Neuronal stem cell (in vitro differentiated cells): ENCODE measurements around the gene CRYBB1.

Source experiments
- DNase-seq: peaks from one replicate; pipeline ENCODE4 v3.0.0-alpha.2; 2013; ENCODE audit warnings: low spot score
- H2AFZ ChIP-seq: one replicate; pipeline ENCODE4 v1.6.1; 2013; ENCODE audit warnings: mild to moderate bottlenecking, low read length, inconsistent platforms
- H2AK5ac ChIP-seq: 2 replicates; pipeline ENCODE4 v1.6.1; 2013; ENCODE audit warnings: low read depth, mild to moderate bottlenecking, inconsistent platforms, low read length, moderate library complexity, mixed read lengths
- H2BK120ac ChIP-seq: 2 replicates; pipeline ENCODE4 v1.6.1; 2013; ENCODE audit warnings: low read depth, mild to moderate bottlenecking, inconsistent platforms, low read length, moderate library complexity, mixed read lengths
- H2BK12ac ChIP-seq: one replicate; pipeline ENCODE4 v1.6.1; 2013; ENCODE audit warnings: low read length, inconsistent platforms
- H2BK15ac ChIP-seq: 2 replicates; pipeline ENCODE4 v1.6.1; 2013; ENCODE audit warnings: mild to moderate bottlenecking, low read length, inconsistent platforms, mixed read lengths
- H2BK5ac ChIP-seq: one replicate; pipeline ENCODE4 v1.6.1; 2013; ENCODE audit warnings: inconsistent platforms, mild to moderate bottlenecking, low read length, moderate library complexity
- H3K14ac ChIP-seq: one replicate; pipeline ENCODE4 v1.6.1; 2013; ENCODE audit warnings: low read length, inconsistent platforms
- H3K18ac ChIP-seq: 2 replicates; pipeline ENCODE4 v1.6.1; 2013; ENCODE audit warnings: low read length, inconsistent platforms
- H3K23ac ChIP-seq: 2 replicates; pipeline ENCODE4 v1.6.1; 2013; ENCODE audit warnings: low read depth, mild to moderate bottlenecking, mixed read lengths, low read length, inconsistent platforms; ENCODE audit not compliant: poor library complexity
- H3K27ac ChIP-seq: replicated peaks from 3 replicates; pipeline ENCODE4 v1.5.1; 2013; ENCODE audit warnings: low read length, inconsistent platforms
- H3K27me3 ChIP-seq, 3 experiments: 2 replicates each; pipeline ENCODE4 v1.6.1; 2013; ENCODE audit warnings: low read length in 3 of 3, mild to moderate bottlenecking in 2 of 3, inconsistent platforms in 1 of 3, low read depth in 1 of 3, mixed read lengths in 1 of 3, moderate library complexity in 1 of 3; ENCODE audit not compliant: control insufficient read depth in 3 of 3, insufficient read depth in 3 of 3
- H3K36me3 ChIP-seq, 2 donors: replicated peaks in 1 of 2; 2 replicates each; pipeline ENCODE4 v1.6.1; 2013; ENCODE audit warnings: low read length in 2 of 2; ENCODE audit not compliant: control insufficient read depth in 2 of 2, insufficient read depth in 2 of 2
- H3K4ac ChIP-seq: 2 replicates; pipeline ENCODE4 v1.6.1; 2013; ENCODE audit warnings: inconsistent platforms, mild to moderate bottlenecking, low read length, moderate library complexity
- H3K4me1 ChIP-seq, 2 donors: 1 replicate in 1 of 2; 2 replicates in 1 of 2; pipeline ENCODE4 v1.6.1; 2013; ENCODE audit warnings: low read length in 2 of 2, low read depth in 1 of 2; ENCODE audit not compliant: control insufficient read depth in 2 of 2, insufficient read depth in 1 of 2
- H3K4me2 ChIP-seq: one replicate; pipeline ENCODE4 v1.6.1; 2013; ENCODE audit warnings: mild to moderate bottlenecking, low read length, inconsistent platforms; ENCODE audit not compliant: insufficient read depth, poor library complexity, severe bottlenecking
- H3K4me3 ChIP-seq, 2 donors: 2 replicates each; pipeline ENCODE4 v1.5.1; 2013; ENCODE audit warnings: low read length in 2 of 2, mild to moderate bottlenecking in 2 of 2, inconsistent platforms in 1 of 2, moderate library complexity in 1 of 2
- H3K79me1 ChIP-seq: one replicate; pipeline ENCODE4 v1.6.1; 2013; ENCODE audit warnings: low read depth, mild to moderate bottlenecking, inconsistent platforms, low read length, moderate library complexity
- H3K9ac ChIP-seq: one replicate; pipeline ENCODE4 v1.6.1; 2013; ENCODE audit warnings: mild to moderate bottlenecking, low read depth, low read length, inconsistent platforms; ENCODE audit not compliant: poor library complexity
- H3K9me3 ChIP-seq, 2 donors: replicated peaks in 1 of 2; 2 replicates each; pipeline versions ENCODE3 to v1.6.1; 2013; ENCODE audit warnings: low read length in 2 of 2, mild to moderate bottlenecking in 2 of 2, inconsistent platforms in 1 of 2, low read depth in 1 of 2, mixed read lengths in 1 of 2, moderate library complexity in 1 of 2; ENCODE audit not compliant: control insufficient read depth in 2 of 2, insufficient read depth in 1 of 2
- H4K8ac ChIP-seq: one replicate; pipeline ENCODE4 v1.6.1; 2013; ENCODE audit warnings: low read depth, mild to moderate bottlenecking, inconsistent platforms, low read length, moderate library complexity
- H4K91ac ChIP-seq: one replicate; pipeline ENCODE4 v1.6.1; 2013; ENCODE audit warnings: low read length, low read depth, mild to moderate bottlenecking, inconsistent platforms; ENCODE audit not compliant: poor library complexity
- WGBS, 2 donors: extraction: QIAGEN DNeasy Blood & Tissue Kit; methylation state at CpG; one replicate each; pipeline ENCODE4 v1.1.7; 2013; ENCODE audit warnings: missing lambda C conversion rate in 2 of 2, mixed read lengths in 1 of 2; ENCODE audit not compliant: insufficient read length in 2 of 2, insufficient replicate concordance in 1 of 2; ENCODE audit errors: extremely low coverage in 2 of 2; 5-methylcytosine and 5-hydroxymethylcytosine counted together

CRYBB1 gene

DNA sequence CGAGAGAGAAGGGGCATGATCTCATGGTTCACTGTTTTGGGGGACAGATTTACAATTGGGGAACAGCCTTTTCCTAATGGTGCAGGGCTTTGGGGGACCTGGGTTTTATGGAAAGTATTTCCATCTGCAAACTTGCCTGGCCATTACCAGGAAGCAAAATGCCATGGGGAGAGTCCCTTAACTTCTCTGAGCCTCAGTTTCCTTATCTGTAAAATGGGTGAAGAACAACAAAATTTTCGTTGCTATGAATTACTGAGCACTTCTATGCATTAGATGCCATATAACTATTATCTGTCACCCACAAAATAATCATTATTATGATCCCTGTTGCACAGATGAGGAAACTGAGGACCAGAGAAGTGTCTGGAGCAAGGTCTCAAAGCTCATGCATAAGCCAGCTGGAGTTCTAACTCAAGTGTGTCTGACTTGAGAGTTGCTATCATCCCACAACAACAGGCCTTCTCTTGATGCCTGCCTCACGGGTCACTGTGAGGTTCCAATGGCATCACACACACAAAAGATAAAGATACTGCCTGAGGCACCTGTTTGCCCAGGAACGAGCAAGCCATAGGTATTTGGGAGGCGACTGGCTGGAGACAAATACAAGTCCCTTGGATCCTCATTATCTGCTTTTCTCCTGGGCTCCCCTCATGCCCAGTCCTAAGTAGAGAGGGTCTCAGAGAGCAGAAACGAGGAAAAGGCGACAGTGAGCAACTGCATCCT lies 43.7 kb downstream of the CRYBB1 start:
- no peak overlapping the region for H2AK5ac ChIP-seq
- H2BK120ac ChIP-seq: no peak overlapping the region
- no peak overlapping the region for H3K4ac ChIP-seq
- H2BK12ac ChIP-seq: no peak overlapping the region
- H2AFZ ChIP-seq: no peak overlapping the region
- no peak overlapping the region for H3K4me3 ChIP-seq
- no peaks in the 10 kb centered on the region for H3K9me3 ChIP-seq
- H3K9ac ChIP-seq: no peak overlapping the region
- no peak overlapping the region for H3K18ac ChIP-seq
- H3K4me1 ChIP-seq: peaks cover 2 to 27% of the 10 kb centered on the region in 2 donors
- H3K27ac ChIP-seq: no peak overlapping the region
- peaks cover 0 to 25% of the 10 kb centered on the region in 2 donors for H3K36me3 ChIP-seq
- no peak overlapping the region for H3K4me2 ChIP-seq
- peaks cover 2% of the 10 kb centered on the region for H3K79me1 ChIP-seq
- H3K23ac ChIP-seq: no peak overlapping the region
- H2BK15ac ChIP-seq: no peak overlapping the region
- H3K27me3 ChIP-seq: no peaks in the 10 kb centered on the region
- no peak overlapping the region for H4K91ac ChIP-seq
- H4K8ac ChIP-seq: no peak overlapping the region
- H2BK5ac ChIP-seq: no peak overlapping the region
- no peak for DNase-seq
- H3K14ac ChIP-seq: no peak overlapping the region
- WGBS, 2 donors: no CpG with 5 or more reads among the region's 7 CpGs

- H4K8ac ChIP-seq: no peak overlapping the region
- no peaks in the 10 kb centered on the region for H3K79me1 ChIP-seq
- H3K27me3 ChIP-seq: no peaks in the 10 kb centered on the region
- H3K9ac ChIP-seq: no peak overlapping the region
- peaks cover 5 to 30% of the 10 kb centered on the region in 2 donors for H3K4me1 ChIP-seq
- no peak overlapping the region for H2BK15ac ChIP-seq
- no peak overlapping the region for H3K27ac ChIP-seq
- H3K14ac ChIP-seq: no peak overlapping the region
- no peak overlapping the region for H3K4me3 ChIP-seq
- no peak overlapping the region for H2BK12ac ChIP-seq
- no peak overlapping the region for H3K23ac ChIP-seq
- WGBS, 2 donors: no CpG with 5 or more reads among the region's 10 CpGs
- H3K4me2 ChIP-seq: no peak overlapping the region
- no peak overlapping the region for H2BK120ac ChIP-seq
- H2BK5ac ChIP-seq: no peak overlapping the region
- no peak overlapping the region for H3K4ac ChIP-seq
- no peak overlapping the region for H2AK5ac ChIP-seq
- H4K91ac ChIP-seq: no peak overlapping the region
- no peak for DNase-seq
- H2AFZ ChIP-seq: no peak overlapping the region
- no peaks in the 10 kb centered on the region for H3K9me3 ChIP-seq
- no peak overlapping the region for H3K18ac ChIP-seq
- peaks cover 0 to 18% of the 10 kb centered on the region in 2 donors for H3K36me3 ChIP-seq
These were observed 44.7 kb downstream of the CRYBB1 start for GRCh38 chr22:26573026-26573662.

DNA sequence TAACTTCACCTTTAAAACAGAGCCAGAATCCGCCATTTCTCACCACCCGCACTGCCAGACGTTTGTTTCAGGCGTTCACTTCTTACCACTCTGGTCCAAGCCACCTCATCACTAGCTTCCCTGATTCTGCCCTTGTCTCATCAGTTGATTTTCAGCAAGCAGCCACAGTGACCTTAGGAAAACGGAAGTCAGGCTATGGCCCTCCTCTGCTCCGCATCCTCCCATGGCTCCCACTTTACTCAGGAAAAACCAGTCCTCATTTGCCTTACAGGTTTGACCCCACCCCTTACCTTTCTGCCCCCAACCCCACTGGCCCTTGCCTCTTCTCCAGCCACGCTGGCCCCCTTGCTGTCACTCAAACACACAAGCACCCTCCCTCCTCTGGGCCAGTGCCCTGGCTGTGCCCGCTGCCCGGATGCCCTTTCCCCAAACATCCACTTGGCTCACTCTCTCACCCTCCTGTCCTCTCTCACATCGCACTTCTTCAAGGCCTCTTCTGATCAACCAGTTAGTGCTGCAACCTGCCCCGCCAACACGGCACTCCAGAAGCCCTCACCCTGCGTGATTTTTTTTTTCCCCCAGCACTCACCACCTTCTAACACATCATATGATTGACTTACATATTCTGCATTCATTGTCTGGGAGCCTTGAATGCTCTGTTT lies 46.8 kb downstream of the CRYBB1 start:
- Histone ChIP-seq H2BK120ac (no peak overlapping the region), H3K4ac (no peak overlapping the region), H3K4me2 (no peak overlapping the region), H3K9ac (no peak overlapping the region), H3K18ac (no peak overlapping the region), H3K36me3 (peaks cover 0 to 13% of the 10 kb centered on the region in 2 donors), H2BK15ac (no peak overlapping the region), H3K14ac (no peak overlapping the region), H2AK5ac (peak overlapping the region; percentile 25), H3K23ac (no peak overlapping the region), H3K9me3 (no peaks in the 10 kb centered on the region), H3K4me3 (no peak overlapping the region), H3K27me3 (no peaks in the 10 kb centered on the region), H2BK5ac (no peak overlapping the region), H2AFZ (no peak overlapping the region), H3K79me1 (peaks cover 1% of the 10 kb centered on the region), H3K4me1 (peaks cover 13 to 42% of the 10 kb centered on the region in 2 donors), H2BK12ac (no peak overlapping the region), H4K91ac (no peak overlapping the region), H4K8ac (no peak overlapping the region), H3K27ac (no peak overlapping the region)
- no peak for DNase-seq
- no CpG with 5 or more reads among the region's 13 CpGs for WGBS, 2 donors

GRCh38 chr22:26570115-26570514 lies 47.7 kb downstream of the CRYBB1 start:
- no peaks in the 10 kb centered on the region for H3K27me3 ChIP-seq
- H2BK12ac ChIP-seq: no peak overlapping the region
- peaks cover 0 to 18% of the 10 kb centered on the region in 2 donors for H3K36me3 ChIP-seq
- H3K9me3 ChIP-seq: no peaks in the 10 kb centered on the region
- WGBS, 2 donors: no CpG with 5 or more reads among the region's 10 CpGs
- no peak overlapping the region for H3K4me3 ChIP-seq
- H3K79me1 ChIP-seq: peaks cover 2% of the 10 kb centered on the region
- H2AK5ac ChIP-seq: no peak overlapping the region
- no peak overlapping the region for H3K4ac ChIP-seq
- no peak overlapping the region for H3K9ac ChIP-seq
- H2BK120ac ChIP-seq: no peak overlapping the region
- H3K27ac ChIP-seq: no peak overlapping the region
- H3K14ac ChIP-seq: no peak overlapping the region
- no peak overlapping the region for H2BK5ac ChIP-seq
- H4K91ac ChIP-seq: no peak overlapping the region
- no peak overlapping the region for H4K8ac ChIP-seq
- H3K4me1 ChIP-seq: peaks cover 15 to 41% of the 10 kb centered on the region in 2 donors
- DNase-seq: no peak
- H3K23ac ChIP-seq: no peak overlapping the region
- H3K4me2 ChIP-seq: no peak overlapping the region
- no peak overlapping the region for H2BK15ac ChIP-seq
- H3K18ac ChIP-seq: peak overlapping the region; percentile 63
- no peak overlapping the region for H2AFZ ChIP-seq
